ENCODE measurements around the gene HLCS. TPM values are rescaled to one million over a fixed set of nuclear protein-coding genes. Genes with fewer than 3 reads are reported as not detected.
A peak's percentile ranks its signal among the peaks of the same experiment; 100 is the strongest.
"Not testable (repeated sequence)": the region's sequence is repeated elsewhere in the genome, so short reads cannot be mapped to it uniquely, and the experiment has no call there.

Gene HLCS
- total RNA-seq, 6 experiments from 2014 or later, result 12.6 to 19.1 (median 16.0) TPM

- ATAC-seq, result no peak
- Histone ChIP-seq H3K36me3 (no peaks in the 10 kb centered on the region), H3K27ac (no peak overlapping the region), H3K27me3 (no peaks in the 10 kb centered on the region), H3K4me1 (no peaks in the 10 kb centered on the region), H3K9me3 (no peaks in the 10 kb centered on the region), H3K4me3 (no peak overlapping the region)
- TF ChIP-seq CTCF (IDR thresholded peaks at IDR 0.05), result no peak
- TF ChIP-seq POLR2A (IDR thresholded peaks at IDR 0.05), result no peak
- DNase-seq, result peak in 1 of 3 donors; percentile 20
- WGBS (ENCODE audit: insufficient coverage, low coverage, low lambda C conversion rate, missing lambda C conversion rate), result 74% methylated on average over 11 of the region's 11 CpGs
- intact Hi-C loops (cut with DNase I), result no loop called here
These were observed 32.8 kb upstream of the HLCS start for GRCh38 chr21:36999131-36999898.

GRCh38 chr21:36995285-36995684, 28.8 kb upstream of the HLCS start:
- H3K36me3 ChIP-seq; H3K4me1 ChIP-seq; H3K27ac ChIP-seq; H3K27me3 ChIP-seq; DNase-seq; H3K9me3 ChIP-seq; H3K4me3 ChIP-seq; ATAC-seq; intact Hi-C loops (cut with DNase I): not testable (repeated sequence)
- WGBS (ENCODE audit: insufficient coverage, low coverage, low lambda C conversion rate, missing lambda C conversion rate), result 98% methylated on average over 6 of the region's 12 CpGs

- ATAC-seq, result no peak
- intact Hi-C loops (cut with DNase I), result no loop called here
- TF ChIP-seq POLR2A (IDR thresholded peaks at IDR 0.05) (no peak), CTCF (IDR thresholded peaks at IDR 0.05) (no peak)
- DNase-seq, result no peak
- Histone ChIP-seq H3K36me3 (no peaks in the 10 kb centered on the region), H3K27me3 (no peaks in the 10 kb centered on the region), H3K9me3 (no peaks in the 10 kb centered on the region), H3K4me3 (no peak overlapping the region), H3K4me1 (no peaks in the 10 kb centered on the region), H3K27ac (no peak overlapping the region)
- 49% methylated on average over 18 of the region's 38 CpGs for WGBS (ENCODE audit: insufficient coverage, low coverage, low lambda C conversion rate, missing lambda C conversion rate)
These were observed 28.2 kb upstream of the HLCS start for GRCh38 chr21:36994501-36995158.

- TF ChIP-seq CTCF (IDR thresholded peaks at IDR 0.05) (no peak), POLR2A (IDR thresholded peaks at IDR 0.05) (no peak)
- Histone ChIP-seq H3K4me1 (peaks cover 0 to 12% (median 4%) of the 10 kb centered on the region in 4 donors), H3K9me3 (no peaks in the 10 kb centered on the region), H3K27me3 (no peaks in the 10 kb centered on the region), H3K4me3 (no peak overlapping the region), H3K27ac (no peak overlapping the region), H3K36me3 (no peaks in the 10 kb centered on the region)
- 96% methylated on average over 4 of the region's 7 CpGs for WGBS (ENCODE audit: insufficient coverage, low coverage, low lambda C conversion rate, missing lambda C conversion rate)
- ATAC-seq (no peak), DNase-seq (no peak)
- intact Hi-C loops (cut with DNase I), result no loop called here
These were observed 26.2 kb upstream of the HLCS start for GRCh38 chr21:36992671-36993070.

GRCh38 chr21:36990508-36991205, 24.2 kb upstream of the HLCS start:
- Histone ChIP-seq H3K27ac (peak overlapping the region; percentile 89 to 92 (median 89)), H3K27me3 (no peaks in the 10 kb centered on the region), H3K36me3 (no peaks in the 10 kb centered on the region), H3K4me1 (peaks cover 0 to 12% (median 4%) of the 10 kb centered on the region in 4 donors), H3K4me3 (peak overlapping the region; percentile 67 to 75 (median 69)), H3K9me3 (no peaks in the 10 kb centered on the region)
- intact Hi-C loops (cut with DNase I), result no loop called here
- DNase-seq (no peak), ATAC-seq (no peak)
- WGBS (ENCODE audit: insufficient coverage, low coverage, low lambda C conversion rate, missing lambda C conversion rate), result 63% methylated on average over 13 of the region's 21 CpGs
- TF ChIP-seq CTCF (IDR thresholded peaks at IDR 0.05), result no peak
- TF ChIP-seq POLR2A (IDR thresholded peaks at IDR 0.05), result no peak

All from right lobe of liver (tissue), 6 donors.